ENCODE measurements around the gene KIF3C. TPM values are rescaled to one million over a fixed set of nuclear protein-coding genes. Genes with fewer than 3 reads are reported as not detected.

KIF3C gene
- total and polyA plus RNA-seq, 10 of the 15 experiments (the other 5 are each of a cell fraction or from before 2014, with no cell fraction given): 0.10 to 0.63 (median 0.46) TPM

DNA sequence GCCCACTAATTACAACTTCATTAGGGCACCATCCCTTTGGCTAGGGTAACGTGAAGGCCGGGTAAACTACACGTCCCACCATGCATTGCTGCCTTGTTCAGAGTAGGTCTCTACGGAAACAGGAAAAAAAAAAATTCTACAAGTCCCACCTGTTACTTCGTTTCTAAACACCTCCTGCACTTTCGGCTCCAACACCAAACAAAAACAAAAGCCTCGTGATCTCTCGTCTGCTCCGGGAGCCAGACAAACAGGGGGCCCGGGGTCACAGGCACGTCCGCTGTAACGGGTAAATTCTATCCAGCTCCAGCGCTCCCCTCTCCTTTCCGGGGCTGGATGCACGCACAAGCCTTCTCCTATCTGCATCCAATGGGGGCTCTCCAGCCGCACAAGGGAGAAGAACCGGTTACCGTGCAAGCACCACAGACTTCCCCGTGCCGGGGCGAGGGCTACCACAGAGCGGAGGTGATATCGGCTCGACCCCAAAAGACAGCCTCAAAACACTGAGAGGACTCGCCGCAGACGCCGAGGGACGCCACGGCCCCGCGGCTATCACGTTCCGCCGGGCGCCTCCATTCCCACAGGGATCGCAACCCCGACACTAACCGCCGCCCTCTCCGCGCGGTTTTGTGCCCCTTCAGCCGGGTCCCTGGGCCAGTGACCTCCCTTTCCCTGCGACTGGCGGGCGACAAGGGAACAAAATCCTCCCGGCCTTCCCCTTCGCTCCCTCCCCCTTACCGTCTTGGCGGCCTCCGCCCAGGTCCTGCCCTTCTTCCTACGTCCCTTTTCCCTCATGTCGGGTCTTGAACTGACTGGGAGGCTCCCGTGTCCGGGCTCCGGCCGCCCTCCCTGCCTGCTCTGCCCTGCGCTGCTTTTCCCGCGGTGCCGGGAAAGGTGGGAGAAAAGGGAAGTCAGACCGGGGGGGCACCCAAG lies 104.6 kb downstream of the KIF3C start (continued):
- TF ChIP-seq RELA (IDR thresholded peaks at IDR 0.05; ENCODE audit: borderline replicate concordance, partially characterized antibody) (no peak), BCL11A (IDR thresholded peaks at IDR 0.05; ENCODE audit: low read depth, low read length) (no peak), IRF4 (IDR thresholded peaks at IDR 0.05; ENCODE audit: low read depth, low read length) (no peak), CEBPB (IDR thresholded peaks at IDR 0.05; ENCODE audit: borderline replicate concordance in 1 of 2, low read depth in 2 of 2, low read length in 2 of 2) (no peak), BCLAF1 (IDR thresholded peaks at IDR 0.05) (no peak), PRDM15 (CRISPR knock-in tag; IDR thresholded peaks at IDR 0.05) (no peak), STAT1 (conservative IDR thresholded peaks at IDR 0.05) (no peak), TCF3 (IDR thresholded peaks at IDR 0.05; ENCODE audit: borderline replicate concordance, insufficient read depth, low read depth, low read length) (peak; percentile 24; the same call in 1 of the 2 replicates), ZBED1 (IDR thresholded peaks at IDR 0.05; ENCODE audit: borderline replicate concordance) (no peak), MXI1 (IDR thresholded peaks at IDR 0.05; ENCODE audit: low read depth, low read length) (peak; percentile 72), ZNF592 (IDR thresholded peaks at IDR 0.05) (no peak), SMAD5 (IDR thresholded peaks at IDR 0.05; ENCODE audit: low read depth) (no peak), NBN (IDR thresholded peaks at IDR 0.05) (0 out of 2 replicates have a peak, but pooled peaks have one; percentile 6), SMC3 (IDR thresholded peaks at IDR 0.05; ENCODE audit: borderline replicate concordance, low read length) (no peak), KDM1A (IDR thresholded peaks at IDR 0.05; ENCODE audit: borderline replicate concordance) (no peak)
- TF ChIP-seq, protein P1, sequence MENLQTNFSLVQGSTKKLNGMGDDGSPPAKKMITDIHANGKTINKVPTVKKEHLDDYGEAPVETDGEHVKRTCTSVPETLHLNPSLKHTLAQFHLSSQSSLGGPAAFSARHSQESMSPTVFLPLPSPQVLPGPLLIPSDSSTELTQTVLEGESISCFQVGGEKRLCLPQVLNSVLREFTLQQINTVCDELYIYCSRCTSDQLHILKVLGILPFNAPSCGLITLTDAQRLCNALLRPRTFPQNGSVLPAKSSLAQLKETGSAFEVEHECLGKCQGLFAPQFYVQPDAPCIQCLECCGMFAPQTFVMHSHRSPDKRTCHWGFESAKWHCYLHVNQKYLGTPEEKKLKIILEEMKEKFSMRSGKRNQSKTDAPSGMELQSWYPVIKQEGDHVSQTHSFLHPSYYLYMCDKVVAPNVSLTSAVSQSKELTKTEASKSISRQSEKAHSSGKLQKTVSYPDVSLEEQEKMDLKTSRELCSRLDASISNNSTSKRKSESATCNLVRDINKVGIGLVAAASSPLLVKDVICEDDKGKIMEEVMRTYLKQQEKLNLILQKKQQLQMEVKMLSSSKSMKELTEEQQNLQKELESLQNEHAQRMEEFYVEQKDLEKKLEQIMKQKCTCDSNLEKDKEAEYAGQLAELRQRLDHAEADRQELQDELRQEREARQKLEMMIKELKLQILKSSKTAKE (IDR thresholded peaks at IDR 0.05; ENCODE audit: low read depth, poor library complexity, severe bottlenecking): no peak

Data from GM12878 (cell line).